Adipose tissue (tissue), 3 donors: Measurements from ENCODE around the gene SH3D19. TPM values are rescaled to one million over a fixed set of nuclear protein-coding genes. Genes with fewer than 3 reads are reported as not detected.
"Not testable (repeated sequence)": the region's sequence is repeated elsewhere in the genome, so short reads cannot be mapped to it uniquely, and the experiment has no call there.

ENCODE experiments used
- H3K27ac ChIP-seq: one replicate; pipeline ENCODE4 v1.5.1; 2013; ENCODE audit warnings: low read depth, low read length
- WGBS, 3 donors: extraction: QIAGEN DNeasy Blood & Tissue Kit; methylation state at CpG; one replicate each; pipeline ENCODE4 v1.1.7; 2013; 5-methylcytosine and 5-hydroxymethylcytosine counted together
- polyA plus RNA-seq, 3 donors: library from polyadenylated mRNA; stranded (reverse); fragments of 200-250 nt; gene quantifications; one replicate each; pipeline ENCODE4 v1.2.3, GENCODE V29; 2013
- donor health status: healthy with polysubstance abuse.
- donor health status: Bipolar disorder and iron deficiency.
- donor health status: healthy.

The SH3D19 gene
- polyA plus RNA-seq, 3 donors: 9.0 to 163 (median 49.0) TPM

- H3K27ac ChIP-seq: no peak overlapping the region
- WGBS, 3 donors: 92 to 97% (median 95%) methylated on average over 5 of the region's 5 CpGs
These were observed 30.4 kb downstream of the SH3D19 start for GRCh38 chr4:151294833-151295496.

GRCh38 chr4:151292038-151292437, 33.4 kb downstream of the SH3D19 start:
- H3K27ac ChIP-seq: no peak overlapping the region
- WGBS, 3 donors: 95 to 97% (median 95%) methylated on average over 2 of the region's 2 CpGs

- WGBS, 3 donors: 48 to 68% (median 56%) methylated on average over 1 of the region's 1 CpG
- H3K27ac ChIP-seq: no peak overlapping the region
These were observed 33.9 kb downstream of the SH3D19 start for GRCh38 chr4:151291485-151291884.

- 85 to 96% (median 90%) methylated on average over 7 of the region's 7 CpGs for WGBS, 3 donors
- no peak overlapping the region for H3K27ac ChIP-seq
These were observed 38.0 kb downstream of the SH3D19 start for GRCh38 chr4:151287409-151287808.

GRCh38 chr4:151284534-151285245, 40.7 kb downstream of the SH3D19 start:
- H3K27ac ChIP-seq: no peak overlapping the region
- 49 to 57% (median 51%) methylated on average over 4 of the region's 4 CpGs for WGBS, 3 donors

- 66 to 75% (median 71%) methylated on average over 7 of the region's 7 CpGs for WGBS, 3 donors
- no peak within 1 kb of the TSS for H3K27ac ChIP-seq
These were observed 48.4 kb downstream of the SH3D19 start, which contains the start of gene PRSS48 for GRCh38 chr4:151276787-151277562. PRSS48 (plus strand) TSS chr4:151277161; CDS start chr4:151277173, 12 bp downstream.

GRCh38 chr4:151268905-151269304, 56.5 kb downstream of the SH3D19 start:
- H3K27ac ChIP-seq: not testable (repeated sequence)

GRCh38 chr4:151267822-151268535, 57.4 kb downstream of the SH3D19 start:
- H3K27ac ChIP-seq: no peak overlapping the region
- 82 to 90% (median 88%) methylated on average over 7 of the region's 7 CpGs for WGBS, 3 donors

GRCh38 chr4:151267104-151267503, 58.3 kb downstream of the SH3D19 start:
- WGBS, 3 donors: 49 to 79% (median 78%) methylated on average over 4 of the region's 4 CpGs
- H3K27ac ChIP-seq: no peak overlapping the region

GRCh38 chr4:151266497-151266896, 58.9 kb downstream of the SH3D19 start:
- 95 to 98% (median 97%) methylated on average over 1 of the region's 1 CpG for WGBS, 3 donors
- H3K27ac ChIP-seq: no peak overlapping the region

GRCh38 chr4:151263455-151263854, 62.0 kb downstream of the SH3D19 start:
- WGBS, 3 donors: 87 to 95% (median 89%) methylated on average over 2 of the region's 2 CpGs
- H3K27ac ChIP-seq: no peak overlapping the region

- 95 to 100% (median 95%) methylated on average over 2 of the region's 2 CpGs for WGBS, 3 donors
- H3K27ac ChIP-seq: no peak overlapping the region
These were observed 64.9 kb downstream of the SH3D19 start for GRCh38 chr4:151260526-151260925.

- 73 to 83% (median 80%) methylated on average over 1 of the region's 1 CpG for WGBS, 3 donors
- no peak overlapping the region for H3K27ac ChIP-seq
These were observed 65.7 kb downstream of the SH3D19 start for GRCh38 chr4:151259752-151260151.

GRCh38 chr4:151257704-151258103, 67.7 kb downstream of the SH3D19 start:
- WGBS, 3 donors: 91 to 92% (median 92%) methylated on average over 4 of the region's 4 CpGs
- H3K27ac ChIP-seq: no peak overlapping the region

GRCh38 chr4:151256134-151256533, 69.3 kb downstream of the SH3D19 start:
- no peak overlapping the region for H3K27ac ChIP-seq
- 68 to 90% (median 76%) methylated on average over 2 of the region's 2 CpGs for WGBS, 3 donors

- WGBS, 3 donors: 85 to 93% (median 93%) methylated on average over 15 of the region's 17 CpGs
- not testable (repeated sequence) for H3K27ac ChIP-seq
These were observed 69.7 kb downstream of the SH3D19 start for GRCh38 chr4:151255680-151256079.

GRCh38 chr4:151255226-151255625, 70.2 kb downstream of the SH3D19 start:
- WGBS, 3 donors: 93 to 97% (median 96%) methylated on average over 7 to 14 of the region's 28 CpGs
- H3K27ac ChIP-seq: not testable (repeated sequence)

- 16 to 37% (median 37%) methylated on average over 2 of the region's 2 CpGs for WGBS, 3 donors
- no peak overlapping the region for H3K27ac ChIP-seq
These were observed 73.7 kb downstream of the SH3D19 start for GRCh38 chr4:151251603-151252304.
